Endothelial cell of umbilical vein (primary cell): ENCODE data around the gene NSD1. TPM values are rescaled to one million over a fixed set of nuclear protein-coding genes. Genes with fewer than 3 reads are reported as not detected.

Source experiments
- BruUV-seq: library from RNA; stranded (reverse); fragments of 400-500 nt; replicated peaks from 2 replicates; lab custom pipeline; 2021; lab: Mats Ljungman, UMichigan
- CTCF ChIA-PET: fragments of 300-600, 350-600 bp; sonication (Branson Sonifier 250); formaldehyde crosslinking; loops from one replicate; lab custom pipeline; 2021; ENCODE audit warnings: antibody characterized with exemption, inconsistent platforms; lab: Charles Lee
- POLR2A ChIA-PET: fragments of 300-600, 350-600 bp; sonication (Branson Sonifier 250); formaldehyde crosslinking; loops from one replicate; lab custom pipeline; 2021; ENCODE audit warnings: antibody characterized with exemption, inconsistent platforms; lab: Charles Lee
- DNase-seq: peaks from one replicate; pipeline ENCODE4 v3.0.0-alpha.2; 2011; ENCODE audit warnings: low read depth, low spot score
- FAIRE-seq: peaks from 2 replicates; lab custom pipeline; 2011; peaks lifted over from hg19 to GRCh38; lab: Jason Lieb, UNC
- H2AFZ ChIP-seq: 2 replicates; pipeline ENCODE4 v1.6.0; 2012; ENCODE audit warnings: low read depth, low read length, control low read depth, inconsistent platforms
- H3K27ac ChIP-seq: 2 replicates; pipeline ENCODE4 v1.5.1; 2011; ENCODE audit warnings: low read depth, mild to moderate bottlenecking, control low read depth, low read length, moderate library complexity; ENCODE audit not compliant: insufficient read depth
- H3K27me3 ChIP-seq, 2 experiments: 2 replicates each; pipeline versions ENCODE4 v1.6.0 to v1.6.1; 2011; ENCODE audit warnings: low read length in 2 of 2, mixed read lengths in 1 of 2; ENCODE audit not compliant: control insufficient read depth in 2 of 2, insufficient read depth in 2 of 2
- H3K36me3 ChIP-seq, 2 experiments: 2 replicates in 1 of 2; 3 replicates in 1 of 2; pipeline ENCODE4 v1.5.1; 2011; ENCODE audit warnings: low read length in 2 of 2, mild to moderate bottlenecking in 1 of 2, moderate library complexity in 1 of 2; ENCODE audit not compliant: control insufficient read depth in 2 of 2, insufficient read depth in 2 of 2; ENCODE audit errors: extremely low read depth in 1 of 2
- H3K4me1 ChIP-seq: 3 replicates; pipeline ENCODE4 v1.5.1; 2011; ENCODE audit warnings: mild to moderate bottlenecking, low read length; ENCODE audit not compliant: control insufficient read depth, insufficient read depth; ENCODE audit errors: extremely low read depth
- H3K4me2 ChIP-seq: 2 replicates; pipeline ENCODE4 v1.6.1; 2011; ENCODE audit warnings: low read length, control low read depth, mixed read lengths; ENCODE audit not compliant: insufficient read depth
- H3K4me3 ChIP-seq, 3 experiments: fragments of 200-600 bp in 1 of 3; sonication (generic), shearing (Covaris generic) in 1 of 3; replicated peaks in 1 of 3; 2 replicates each; pipeline ENCODE4 v1.5.1; 2011 to 2016; ENCODE audit warnings: control low read depth in 3 of 3, low read length in 3 of 3, mild to moderate bottlenecking in 2 of 3, inconsistent platforms in 1 of 3, low read depth in 1 of 3, moderate library complexity in 1 of 3; ENCODE audit not compliant: insufficient read depth in 1 of 3
- H3K79me2 ChIP-seq: 2 replicates; pipeline ENCODE4 v1.6.0; 2012; ENCODE audit warnings: low read length, inconsistent platforms; ENCODE audit not compliant: control insufficient read depth, insufficient read depth
- H3K9ac ChIP-seq: replicated peaks from 2 replicates; pipeline ENCODE3; 2011; ENCODE audit warnings: low read length, control low read depth; ENCODE audit not compliant: insufficient read depth; ENCODE audit errors: extremely low read depth
- H3K9me1 ChIP-seq: replicated peaks from 3 replicates; pipeline ENCODE4 v1.6.0; 2011; ENCODE audit warnings: mild to moderate bottlenecking, low read length; ENCODE audit not compliant: control insufficient read depth, insufficient read depth; ENCODE audit errors: extremely low read depth
- H3K9me3 ChIP-seq: replicated peaks from 2 replicates; pipeline ENCODE4 v1.5.1; 2012; ENCODE audit warnings: low read length, inconsistent platforms; ENCODE audit not compliant: control insufficient read depth, insufficient read depth
- H4K20me1 ChIP-seq: replicated peaks from 2 replicates; pipeline ENCODE3; 2011; ENCODE audit warnings: mild to moderate bottlenecking, low read length; ENCODE audit not compliant: control insufficient read depth, insufficient read depth; ENCODE audit errors: extremely low read depth
- CTCF ChIP-seq, 2 donors: IDR thresholded peaks; 1 replicate in 1 of 2; 2 replicates in 1 of 2; pipeline ENCODE4 v1.5.1; 2011; ENCODE audit warnings: low read length in 2 of 2, mild to moderate bottlenecking in 2 of 2, moderate library complexity in 2 of 2, control low read depth in 1 of 2, inconsistent platforms in 1 of 2, low read depth in 1 of 2; ENCODE audit not compliant: insufficient read depth in 1 of 2; ENCODE audit errors: extremely low read depth in 1 of 2
- EZH2 ChIP-seq: IDR thresholded peaks from 2 replicates; pipeline ENCODE4 v1.6.1; 2012; ENCODE audit warnings: borderline replicate concordance, low read depth, mild to moderate bottlenecking, moderate library complexity, low read length, inconsistent platforms; ENCODE audit not compliant: severe bottlenecking
- FOS ChIP-seq: IDR thresholded peaks from 2 replicates; pipeline ENCODE4 v1.6.1; 2011; ENCODE audit warnings: mild to moderate bottlenecking, low read length, moderate library complexity, borderline replicate concordance; ENCODE audit not compliant: insufficient read depth
- GATA2 ChIP-seq: IDR thresholded peaks from 2 replicates; pipeline ENCODE4 v1.7.0; 2011; ENCODE audit warnings: low read depth, mild to moderate bottlenecking, moderate library complexity, mixed read lengths, low read length; ENCODE audit not compliant: insufficient read length, insufficient read depth
- JUN ChIP-seq: IDR thresholded peaks from 2 replicates; pipeline ENCODE4 v1.6.1; 2011; ENCODE audit warnings: borderline replicate concordance, low read depth; ENCODE audit not compliant: insufficient read length, insufficient read depth
- MYC ChIP-seq: IDR thresholded peaks from one replicate; pipeline ENCODE4 v1.6.1; 2011; ENCODE audit warnings: mild to moderate bottlenecking, low read depth, low read length
- POLR2A ChIP-seq: IDR thresholded peaks from 2 replicates; pipeline ENCODE4 v1.6.1; 2012; ENCODE audit warnings: low read depth, mild to moderate bottlenecking, control low read depth, low read length
- POLR2AphosphoS5 ChIP-seq: IDR thresholded peaks from 2 replicates; pipeline ENCODE4 v1.6.1; 2012; ENCODE audit warnings: low read depth, mild to moderate bottlenecking, control low read depth, low read length, moderate library complexity; ENCODE audit not compliant: insufficient read depth
- dilution Hi-C: fragments of 300-500 bp; cut with MboI; formaldehyde crosslinking; loops from one replicate; pipeline ENCODE4 v1.15.0; 2019; ENCODE audit warnings: low sequenced_read_pairs; ENCODE audit not compliant: extremely low pct_ligation_motif_present
- intact Hi-C: fragments of 100-400 bp; cut with micrococcal nuclease; formaldehyde crosslinking; loops from one replicate; pipeline ENCODE4 v1.10.0; 2022
- polyA plus RNA-seq, 4 experiments: library from polyadenylated mRNA; depleted of rRNA in 3 of 4; stranded (reverse) in 3 of 4; unstranded in 1 of 4; fragments of >200 nt; gene quantifications; 2 replicates each; pipeline versions ENCODE4 v1.2.1 to v1.2.3, GENCODE V29; 2011 to 2012; ENCODE audit warnings: missing spikeins in 1 of 4
- total RNA-seq: library from RNA; stranded (reverse); gene quantifications from 2 replicates; pipeline ENCODE4 v1.2.3, GENCODE V29; 2021
- TF ChIP-seq, protein P1 (sequence below): IDR thresholded peaks from 2 replicates; pipeline ENCODE4 v1.6.1; 2011; ENCODE audit not compliant: insufficient read depth, insufficient read length

NSD1 gene
- total and polyA plus RNA-seq, 2 donors (not counting 3 experiments of a cell fraction or from before 2014, with no cell fraction given) = 14.4 to 90.4 TPM

DNA sequence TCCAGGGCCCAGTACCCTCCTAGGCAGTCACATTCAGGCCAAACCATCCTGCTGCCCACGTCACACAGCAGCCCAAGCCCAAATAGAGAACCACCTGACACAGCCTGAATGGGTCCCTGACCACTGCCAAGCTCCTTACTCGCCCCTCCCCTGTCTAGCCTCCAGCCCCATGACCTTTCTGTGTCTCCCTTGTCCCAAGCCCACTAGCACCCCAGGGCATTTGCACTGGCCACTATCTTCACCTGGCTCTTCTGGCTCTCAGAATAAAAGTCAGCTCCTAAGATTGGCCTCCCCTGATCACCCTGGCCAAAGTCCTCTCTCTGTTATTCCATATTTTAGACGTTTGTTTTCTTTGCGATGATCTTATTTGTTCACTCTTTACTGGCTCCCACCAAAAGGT, 26.4 kb upstream of the NSD1 start:
- H3K4me3 ChIP-seq = no peak overlapping the region
- H3K4me2 ChIP-seq = no peak overlapping the region
- dilution Hi-C loops = no loop called here
- no peak for DNase-seq
- no peaks in the 10 kb centered on the region for H3K4me1 ChIP-seq
- intact Hi-C loops = no loop called here
- H3K79me2 ChIP-seq = no peaks in the 10 kb centered on the region
- no peak overlapping the region for H3K27ac ChIP-seq
- ChIA-PET POLR2A (no interaction called here), CTCF (interaction anchor here (1.1 to 10.1 kb wide), 5 partner anchors 10 to 446 kb away, joined by 3 to 274 read pairs (median 4); no protein-coding TSS in a partner anchor)
- no peak for TF ChIP-seq JUN
- no peak for TF ChIP-seq CTCF (IDR thresholded peaks at IDR 0.05; ENCODE audit: extremely low read depth in 1 of 2, insufficient read depth in 1 of 2, low read depth in 1 of 2, low read length in 2 of 2)
- no peak for TF ChIP-seq POLR2AphosphoS5
- TF ChIP-seq, protein P1, sequence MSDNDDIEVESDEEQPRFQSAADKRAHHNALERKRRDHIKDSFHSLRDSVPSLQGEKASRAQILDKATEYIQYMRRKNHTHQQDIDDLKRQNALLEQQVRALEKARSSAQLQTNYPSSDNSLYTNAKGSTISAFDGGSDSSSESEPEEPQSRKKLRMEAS = no peak
- no peak overlapping the region for H2AFZ ChIP-seq
- FAIRE-seq = no peak
- H4K20me1 ChIP-seq = no peaks in the 10 kb centered on the region
- no peaks in the 10 kb centered on the region for H3K36me3 ChIP-seq
- no TSS peak for BruUV-seq
- no peaks in the 10 kb centered on the region for H3K9me1 ChIP-seq
- H3K9ac ChIP-seq = no peak overlapping the region
- no peaks in the 10 kb centered on the region for H3K27me3 ChIP-seq
- H3K9me3 ChIP-seq = no peaks in the 10 kb centered on the region

DNA sequence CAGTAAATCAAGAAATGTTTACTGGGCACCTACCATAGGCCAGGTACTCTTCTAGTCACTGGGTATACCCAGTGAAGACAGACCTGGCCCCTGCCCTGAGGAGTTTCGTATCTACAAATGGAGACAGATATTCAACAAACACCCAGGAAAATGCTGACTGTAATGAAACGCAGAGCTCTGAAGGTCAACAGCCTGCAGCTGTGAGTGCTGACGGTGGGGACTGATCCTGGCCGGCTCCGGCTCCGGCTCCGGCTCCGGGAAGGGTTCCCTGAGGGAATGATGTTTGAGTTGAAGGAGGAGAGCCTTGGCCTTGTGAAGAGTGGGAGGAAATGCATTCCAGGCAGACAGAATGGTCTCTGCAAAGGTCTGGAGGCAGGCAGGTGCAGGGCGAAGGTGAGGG, 23.8 kb upstream of the NSD1 start:
- BruUV-seq = no TSS peak
- dilution Hi-C loops (no loop called here), intact Hi-C loops (loop anchor here (5.0 kb wide), 2 partner anchors 153 to 282 kb away; no protein-coding TSS in a partner anchor)
- no peak for DNase-seq
- no peak for FAIRE-seq
- no peaks in the 10 kb centered on the region for H3K9me3 ChIP-seq
- H3K9ac ChIP-seq = no peak overlapping the region
- no peak overlapping the region for H3K4me2 ChIP-seq
- H3K27me3 ChIP-seq = no peaks in the 10 kb centered on the region
- no peaks in the 10 kb centered on the region for H3K79me2 ChIP-seq
- no peaks in the 10 kb centered on the region for H3K9me1 ChIP-seq
- no peak overlapping the region for H2AFZ ChIP-seq
- H3K4me1 ChIP-seq = no peaks in the 10 kb centered on the region
- H3K27ac ChIP-seq = no peak overlapping the region
- ChIA-PET CTCF (interaction anchor here (1.1 to 10.1 kb wide), 8 partner anchors 12 to 449 kb away, joined by 3 to 274 read pairs (median 8); partner anchors contain the start of gene FGFR4), POLR2A (no interaction called here)
- TF ChIP-seq, protein P1 = no peak
- TF ChIP-seq MYC = no peak
- TF ChIP-seq EZH2 = no peak
- no peak for TF ChIP-seq GATA2
- no peak for TF ChIP-seq FOS
- TF ChIP-seq CTCF (IDR thresholded peaks at IDR 0.05; ENCODE audit: extremely low read depth in 1 of 2, insufficient read depth in 1 of 2, low read depth in 1 of 2, low read length in 2 of 2) = no peak
- TF ChIP-seq JUN = no peak
- no peak for TF ChIP-seq POLR2AphosphoS5
- TF ChIP-seq POLR2A = no peak
- H4K20me1 ChIP-seq = no peaks in the 10 kb centered on the region
- no peaks in the 10 kb centered on the region for H3K36me3 ChIP-seq
- no peak overlapping the region for H3K4me3 ChIP-seq
